Femur (tissue), 1 donor: Measurements from ENCODE around the gene GRIK2.

ENCODE experiments used
- DNase-seq: peaks from one replicate; pipeline ENCODE4 v3.0.0-alpha.2; 2017

GRIK2 gene

GRCh38 chr6:101816716-101817115 is 423.2 kb downstream of the GRIK2 start:
- no peak for DNase-seq

- no peak for DNase-seq
These were observed 424.5 kb downstream of the GRIK2 start for GRCh38 chr6:101818051-101818450.

GRCh38 chr6:101824551-101825345 is 431.2 kb downstream of the GRIK2 start:
- DNase-seq: no peak

GRCh38 chr6:101826269-101826668 is 432.8 kb downstream of the GRIK2 start:
- no peak for DNase-seq

GRCh38 chr6:101826678-101827077 is 433.2 kb downstream of the GRIK2 start:
- no peak for DNase-seq

GRCh38 chr6:101830501-101831031 is 437.1 kb downstream of the GRIK2 start:
- DNase-seq: no peak

- DNase-seq: no peak
These were observed 438.9 kb downstream of the GRIK2 start for GRCh38 chr6:101832371-101832770.

- DNase-seq: no peak
These were observed 446.6 kb downstream of the GRIK2 start for GRCh38 chr6:101840100-101840499.

GRCh38 chr6:101845172-101845571 is 451.7 kb downstream of the GRIK2 start:
- DNase-seq: no peak

GRCh38 chr6:101845621-101846020 is 452.1 kb downstream of the GRIK2 start:
- no peak for DNase-seq

GRCh38 chr6:101847690-101848089 is 454.2 kb downstream of the GRIK2 start:
- DNase-seq: no peak

GRCh38 chr6:101851911-101852310 is 458.4 kb downstream of the GRIK2 start:
- DNase-seq: no peak

- DNase-seq: no peak
These were observed 459.9 kb downstream of the GRIK2 start for GRCh38 chr6:101853231-101854085.

- no peak for DNase-seq
These were observed 482.9 kb downstream of the GRIK2 start for GRCh38 chr6:101876431-101876830.

- DNase-seq: no peak
These were observed 485.2 kb downstream of the GRIK2 start for GRCh38 chr6:101878554-101879276.

GRCh38 chr6:101879782-101880181 is 486.3 kb downstream of the GRIK2 start:
- no peak for DNase-seq

- no peak for DNase-seq
These were observed 490.0 kb downstream of the GRIK2 start for GRCh38 chr6:101883505-101883904.

- DNase-seq: no peak
These were observed 494.0 kb downstream of the GRIK2 start for GRCh38 chr6:101887532-101887931.

- DNase-seq: no peak
These were observed 514.1 kb downstream of the GRIK2 start for GRCh38 chr6:101907356-101908217.

- no peak for DNase-seq
These were observed 515.9 kb downstream of the GRIK2 start for GRCh38 chr6:101909366-101909765.

- no peak for DNase-seq
These were observed 518.8 kb downstream of the GRIK2 start for GRCh38 chr6:101912311-101912710.

GRCh38 chr6:101918471-101918870 is 525.0 kb downstream of the GRIK2 start:
- DNase-seq: no peak
